IMR-90 (cell line): Measurements from ENCODE around the gene ABCA7. TPM values are rescaled to one million over a fixed set of nuclear protein-coding genes. Genes with fewer than 3 reads are reported as not detected.

Experiments
- RFX5 ChIP-seq: IDR thresholded peaks from 2 replicates; pipeline ENCODE4 v1.8.0; 2012; ENCODE audit warnings: low read depth, mild to moderate bottlenecking, low read length, moderate library complexity
- polyA plus RNA-seq, 3 experiments: library from polyadenylated mRNA; depleted of rRNA; stranded (reverse); fragments of >200 nt; gene quantifications; 2 replicates each; pipeline ENCODE4 v1.2.3, GENCODE V29; 2012; ENCODE audit warnings: low replicate concordance in 1 of 3
- total RNA-seq: library from RNA; depleted of rRNA; stranded (reverse); fragments of >200 nt; gene quantifications from 2 replicates; pipeline ENCODE4 v1.2.3, GENCODE V29; 2012
- TF ChIP-seq, protein P1 (sequence below): conservative IDR thresholded peaks from 2 replicates; pipeline ENCODE4 v1.5.1; 2012; ENCODE audit warnings: mild to moderate bottlenecking, low read depth, low read length, improper control_type of control experiment

The ABCA7 gene
- total and polyA plus RNA-seq, 2 of the 4 experiments (the other 2 are of a cell fraction), result 0.36 to 3.3 TPM

DNA sequence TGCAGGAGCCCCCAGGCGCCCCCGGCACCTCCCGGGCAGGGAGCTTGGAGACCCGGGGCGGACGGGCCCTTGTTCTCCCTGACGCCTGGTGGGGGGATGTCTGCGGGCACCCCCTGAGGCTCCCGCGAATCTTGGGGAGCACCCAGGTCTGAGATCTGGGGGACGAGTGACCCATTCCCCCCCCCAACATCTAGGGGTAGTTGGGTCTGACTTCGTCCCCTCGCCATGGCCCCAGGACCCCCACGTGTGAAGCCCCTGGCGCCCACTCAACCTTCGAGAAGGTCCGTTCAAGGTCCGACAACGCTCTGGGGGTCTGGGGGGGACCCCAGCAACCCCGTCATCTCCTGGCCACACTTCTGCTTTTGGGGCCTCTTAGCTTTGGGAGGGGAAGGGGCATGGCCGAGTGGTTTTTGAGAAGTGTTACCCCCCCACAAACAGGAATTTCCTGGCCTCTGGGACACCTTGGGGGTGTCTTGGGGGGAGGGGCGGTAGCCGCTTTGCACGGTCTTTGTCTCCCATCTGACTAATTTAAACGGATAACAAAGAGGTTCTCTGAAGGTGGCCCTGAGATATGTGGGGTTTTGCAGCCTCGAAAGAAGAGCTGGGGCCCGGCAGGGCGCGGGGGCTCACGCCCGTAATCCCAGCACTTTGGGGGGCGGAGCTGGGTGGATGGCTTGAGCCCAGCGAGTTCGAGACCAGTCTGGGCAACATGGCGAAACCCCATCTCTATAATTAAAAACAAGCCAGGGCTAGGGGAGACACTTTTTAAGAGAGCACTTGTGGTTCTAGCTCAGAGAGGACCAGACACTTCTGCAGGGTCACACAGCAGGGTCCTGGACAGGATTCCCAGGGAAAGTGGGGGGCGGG lies 12.9 kb upstream of the ABCA7 start (continued):
- TF ChIP-seq, protein P1, sequence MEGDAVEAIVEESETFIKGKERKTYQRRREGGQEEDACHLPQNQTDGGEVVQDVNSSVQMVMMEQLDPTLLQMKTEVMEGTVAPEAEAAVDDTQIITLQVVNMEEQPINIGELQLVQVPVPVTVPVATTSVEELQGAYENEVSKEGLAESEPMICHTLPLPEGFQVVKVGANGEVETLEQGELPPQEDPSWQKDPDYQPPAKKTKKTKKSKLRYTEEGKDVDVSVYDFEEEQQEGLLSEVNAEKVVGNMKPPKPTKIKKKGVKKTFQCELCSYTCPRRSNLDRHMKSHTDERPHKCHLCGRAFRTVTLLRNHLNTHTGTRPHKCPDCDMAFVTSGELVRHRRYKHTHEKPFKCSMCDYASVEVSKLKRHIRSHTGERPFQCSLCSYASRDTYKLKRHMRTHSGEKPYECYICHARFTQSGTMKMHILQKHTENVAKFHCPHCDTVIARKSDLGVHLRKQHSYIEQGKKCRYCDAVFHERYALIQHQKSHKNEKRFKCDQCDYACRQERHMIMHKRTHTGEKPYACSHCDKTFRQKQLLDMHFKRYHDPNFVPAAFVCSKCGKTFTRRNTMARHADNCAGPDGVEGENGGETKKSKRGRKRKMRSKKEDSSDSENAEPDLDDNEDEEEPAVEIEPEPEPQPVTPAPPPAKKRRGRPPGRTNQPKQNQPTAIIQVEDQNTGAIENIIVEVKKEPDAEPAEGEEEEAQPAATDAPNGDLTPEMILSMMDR, result no peak
- no peak for TF ChIP-seq RFX5
